ENCODE results near the gene NMS.
A peak's percentile ranks its signal among the peaks of the same experiment; 100 is the strongest.

Gene NMS

GRCh38 chr2:100425573-100426383 lies 44.5 kb upstream of the NMS start:
- Histone ChIP-seq H3K9me3 (no peaks in the 10 kb centered on the region), H3K4me1 (no peaks in the 10 kb centered on the region), H3K27me3 (no peaks in the 10 kb centered on the region), H3K36me3 (no peaks in the 10 kb centered on the region), H3K4me3 (ENCODE audit: low read depth, low read length) (no peak overlapping the region)
- TF ChIP-seq, protein P1, sequence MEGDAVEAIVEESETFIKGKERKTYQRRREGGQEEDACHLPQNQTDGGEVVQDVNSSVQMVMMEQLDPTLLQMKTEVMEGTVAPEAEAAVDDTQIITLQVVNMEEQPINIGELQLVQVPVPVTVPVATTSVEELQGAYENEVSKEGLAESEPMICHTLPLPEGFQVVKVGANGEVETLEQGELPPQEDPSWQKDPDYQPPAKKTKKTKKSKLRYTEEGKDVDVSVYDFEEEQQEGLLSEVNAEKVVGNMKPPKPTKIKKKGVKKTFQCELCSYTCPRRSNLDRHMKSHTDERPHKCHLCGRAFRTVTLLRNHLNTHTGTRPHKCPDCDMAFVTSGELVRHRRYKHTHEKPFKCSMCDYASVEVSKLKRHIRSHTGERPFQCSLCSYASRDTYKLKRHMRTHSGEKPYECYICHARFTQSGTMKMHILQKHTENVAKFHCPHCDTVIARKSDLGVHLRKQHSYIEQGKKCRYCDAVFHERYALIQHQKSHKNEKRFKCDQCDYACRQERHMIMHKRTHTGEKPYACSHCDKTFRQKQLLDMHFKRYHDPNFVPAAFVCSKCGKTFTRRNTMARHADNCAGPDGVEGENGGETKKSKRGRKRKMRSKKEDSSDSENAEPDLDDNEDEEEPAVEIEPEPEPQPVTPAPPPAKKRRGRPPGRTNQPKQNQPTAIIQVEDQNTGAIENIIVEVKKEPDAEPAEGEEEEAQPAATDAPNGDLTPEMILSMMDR (IDR thresholded peaks at IDR 0.05; ENCODE audit: low read depth, low read length) = no peak
- no peak for DNase-seq

DNA sequence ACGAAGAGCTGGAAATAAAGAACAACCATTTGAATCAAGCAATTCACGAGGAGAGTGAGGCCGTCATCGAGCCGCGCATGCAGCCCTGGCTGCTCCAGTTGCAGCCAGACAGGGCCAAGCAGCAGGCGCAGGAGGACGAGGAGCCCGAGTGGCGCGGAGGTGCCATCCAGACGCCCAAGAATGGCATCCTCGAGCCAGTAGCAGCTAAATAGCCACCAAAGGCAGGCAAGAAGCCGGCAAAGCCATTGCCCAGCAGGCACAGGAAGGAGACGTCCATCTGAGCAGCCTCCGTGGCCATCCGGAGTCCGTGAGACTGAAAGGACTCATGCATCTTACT lies 43.9 kb upstream of the NMS start:
- no peak for DNase-seq
- H3K4me1 ChIP-seq = no peaks in the 10 kb centered on the region

GRCh38 chr2:100427111-100427510 lies 43.2 kb upstream of the NMS start:
- no peaks in the 10 kb centered on the region for H3K9me3 ChIP-seq
- H3K27me3 ChIP-seq = no peaks in the 10 kb centered on the region
- H3K36me3 ChIP-seq = no peaks in the 10 kb centered on the region
- H3K4me1 ChIP-seq = no peaks in the 10 kb centered on the region
- DNase-seq = no peak
- TF ChIP-seq, protein P1 (IDR thresholded peaks at IDR 0.05; ENCODE audit: low read depth, low read length) = no peak
- H3K4me3 ChIP-seq (ENCODE audit: low read depth, low read length) = no peak overlapping the region

More for the DNA sequence above, 43.9 kb upstream of the NMS start:
- H3K9me3 ChIP-seq = no peaks in the 10 kb centered on the region
- no peaks in the 10 kb centered on the region for H3K27me3 ChIP-seq
- TF ChIP-seq, protein P1 (IDR thresholded peaks at IDR 0.05; ENCODE audit: low read depth, low read length) = no peak
- no peaks in the 10 kb centered on the region for H3K36me3 ChIP-seq
- H3K4me3 ChIP-seq (ENCODE audit: low read depth, low read length) = no peak overlapping the region

- DNase-seq = peak; percentile 63
- Histone ChIP-seq H3K27me3 (no peaks in the 10 kb centered on the region), H3K4me3 (ENCODE audit: low read depth, low read length) (no peak overlapping the region), H3K36me3 (no peaks in the 10 kb centered on the region), H3K4me1 (no peaks in the 10 kb centered on the region), H3K9me3 (no peaks in the 10 kb centered on the region)
- TF ChIP-seq, protein P1 (IDR thresholded peaks at IDR 0.05; ENCODE audit: low read depth, low read length) = peak; percentile 40
Measured at GRCh38 chr2:100427627-100428258, 42.5 kb upstream of the NMS start.

DNA sequence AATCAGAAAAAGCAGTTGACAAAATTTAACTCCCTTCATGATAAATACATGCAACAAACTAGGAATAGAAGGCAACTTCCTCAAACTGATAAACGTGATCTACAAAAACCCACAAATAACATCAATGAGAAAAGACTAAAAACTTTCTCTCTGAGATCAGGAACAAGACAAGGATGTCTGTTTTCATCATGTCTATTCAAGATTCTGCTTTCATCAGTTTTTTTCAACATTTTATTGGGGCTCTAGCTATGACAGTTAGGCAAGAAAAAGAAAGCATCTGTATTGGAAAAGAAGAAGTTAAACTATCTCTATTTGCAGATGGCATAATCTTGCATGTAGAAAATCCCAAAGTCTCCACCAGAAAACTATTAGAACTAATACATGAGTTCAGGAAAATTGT lies 40.6 kb upstream of the NMS start:
- DNase-seq = no peak
- no peaks in the 10 kb centered on the region for H3K27me3 ChIP-seq
- no peaks in the 10 kb centered on the region for H3K9me3 ChIP-seq
- no peak overlapping the region for H3K4me3 ChIP-seq (ENCODE audit: low read depth, low read length)
- no peaks in the 10 kb centered on the region for H3K36me3 ChIP-seq
- TF ChIP-seq, protein P1 (IDR thresholded peaks at IDR 0.05; ENCODE audit: low read depth, low read length) = no peak
- no peaks in the 10 kb centered on the region for H3K4me1 ChIP-seq

DNA sequence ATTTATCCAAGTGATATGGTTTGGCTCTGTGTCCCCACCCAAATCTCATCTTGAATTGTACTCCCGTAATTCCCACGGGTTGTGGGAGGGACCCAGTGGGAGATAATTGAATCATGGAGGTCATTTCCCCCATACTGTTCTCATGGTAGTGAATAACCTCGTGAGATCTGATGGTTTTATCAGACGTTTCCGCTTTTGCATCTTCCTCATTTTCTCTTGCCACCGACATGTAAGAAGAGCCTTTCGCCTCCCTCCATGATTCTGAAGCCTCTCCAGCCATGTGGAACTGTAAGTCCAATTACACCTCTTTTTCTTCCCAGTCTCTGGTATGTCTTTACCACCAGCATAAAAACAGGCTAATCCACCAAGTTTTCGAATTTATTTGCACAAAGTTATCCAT lies 32.5 kb upstream of the NMS start:
- DNase-seq = no peak
- Histone ChIP-seq H3K27me3 (no peaks in the 10 kb centered on the region), H3K9me3 (no peaks in the 10 kb centered on the region), H3K4me1 (no peaks in the 10 kb centered on the region), H3K36me3 (no peaks in the 10 kb centered on the region), H3K4me3 (ENCODE audit: low read depth, low read length) (no peak overlapping the region)
- TF ChIP-seq, protein P1 (IDR thresholded peaks at IDR 0.05; ENCODE audit: low read depth, low read length) = no peak

Data from BE2C (cell line).